ENCODE measurements around the gene FAM227B.
A peak's percentile ranks its signal among the peaks of the same experiment; 100 is the strongest.
"Not testable (repeated sequence)": the region's sequence is repeated elsewhere in the genome, so short reads cannot be mapped to it uniquely, and the experiment has no call there.

The FAM227B gene

GRCh38 chr15:49495993-49496753 is 124.4 kb downstream of the FAM227B start:
- peak in 1 of 2 experiments; percentile 22 for DNase-seq (ENCODE audit: low read depth in 2 of 2)

GRCh38 chr15:49494842-49495241 is 125.8 kb downstream of the FAM227B start:
- peak; percentile 48 to 53 for DNase-seq (ENCODE audit: low read depth in 2 of 2)

DNA sequence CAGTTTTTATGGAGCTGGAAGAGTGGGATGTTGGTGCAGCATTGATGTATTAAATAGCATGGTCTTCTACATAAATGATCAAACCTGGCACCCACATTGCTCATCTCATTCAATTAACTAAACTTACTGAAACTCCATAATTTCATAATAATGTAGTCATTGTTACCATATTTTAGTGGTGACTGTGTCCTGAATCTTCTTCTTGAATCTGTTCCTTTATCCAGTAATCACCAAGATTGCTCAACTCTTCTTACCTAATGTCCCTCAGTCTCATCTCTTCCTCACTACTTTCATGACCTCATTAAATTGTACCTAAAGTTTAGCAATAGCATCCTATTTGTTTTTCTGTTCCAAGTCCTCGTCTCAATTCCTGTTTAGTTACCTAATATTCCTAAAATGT is 127.8 kb downstream of the FAM227B start:
- peak in 1 of 2 experiments; percentile 62 for DNase-seq (ENCODE audit: low read depth in 2 of 2)

GRCh38 chr15:49492151-49492550 is 128.5 kb downstream of the FAM227B start:
- no peak for DNase-seq (ENCODE audit: low read depth in 2 of 2)

- no peak for DNase-seq (ENCODE audit: low read depth in 2 of 2)
These were observed 129.7 kb downstream of the FAM227B start for GRCh38 chr15:49490966-49491365.

- not testable (repeated sequence) for DNase-seq (ENCODE audit: low read depth in 2 of 2)
These were observed 135.2 kb downstream of the FAM227B start for GRCh38 chr15:49485401-49485800.

- DNase-seq (ENCODE audit: low read depth in 2 of 2): not testable (repeated sequence)
These were observed 141.6 kb downstream of the FAM227B start for GRCh38 chr15:49478982-49479381.

GRCh38 chr15:49478021-49478420 is 142.6 kb downstream of the FAM227B start:
- DNase-seq (ENCODE audit: low read depth in 2 of 2): not testable (repeated sequence)

- DNase-seq (ENCODE audit: low read depth in 2 of 2): no peak
These were observed 147.6 kb downstream of the FAM227B start for GRCh38 chr15:49473031-49473430.

GRCh38 chr15:49472338-49472737 is 148.3 kb downstream of the FAM227B start:
- DNase-seq (ENCODE audit: low read depth in 2 of 2): no peak

DNA sequence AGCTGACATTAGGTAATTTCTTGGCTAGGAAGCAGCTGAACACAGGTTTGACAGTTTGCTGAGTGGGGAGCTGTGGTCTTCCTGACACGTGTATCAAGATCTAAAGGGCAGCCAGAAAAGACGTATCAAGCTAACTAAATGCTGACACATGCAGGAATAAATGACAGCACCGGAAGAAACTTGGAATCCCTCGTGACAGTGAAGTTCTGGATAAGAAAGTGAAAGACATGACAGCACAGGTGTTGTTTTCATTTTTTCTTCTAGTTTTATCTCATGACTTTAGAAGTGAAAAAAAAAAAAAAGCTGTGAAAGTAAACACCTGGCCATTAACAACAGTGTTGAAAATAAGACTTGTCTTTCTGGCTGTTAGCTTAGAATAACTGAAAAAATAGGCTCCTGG is 148.9 kb downstream of the FAM227B start:
- no peak for DNase-seq (ENCODE audit: low read depth in 2 of 2)

- not testable (repeated sequence) for DNase-seq (ENCODE audit: low read depth in 2 of 2)
These were observed 149.4 kb downstream of the FAM227B start for GRCh38 chr15:49471248-49471647.

GRCh38 chr15:49468481-49468839 is 152.2 kb downstream of the FAM227B start:
- no peak for DNase-seq (ENCODE audit: low read depth in 2 of 2)

- no peak for DNase-seq (ENCODE audit: low read depth in 2 of 2)
These were observed 152.7 kb downstream of the FAM227B start for GRCh38 chr15:49467746-49468480.

- DNase-seq (ENCODE audit: low read depth in 2 of 2): no peak
These were observed 154.5 kb downstream of the FAM227B start for GRCh38 chr15:49466119-49466518.

DNA sequence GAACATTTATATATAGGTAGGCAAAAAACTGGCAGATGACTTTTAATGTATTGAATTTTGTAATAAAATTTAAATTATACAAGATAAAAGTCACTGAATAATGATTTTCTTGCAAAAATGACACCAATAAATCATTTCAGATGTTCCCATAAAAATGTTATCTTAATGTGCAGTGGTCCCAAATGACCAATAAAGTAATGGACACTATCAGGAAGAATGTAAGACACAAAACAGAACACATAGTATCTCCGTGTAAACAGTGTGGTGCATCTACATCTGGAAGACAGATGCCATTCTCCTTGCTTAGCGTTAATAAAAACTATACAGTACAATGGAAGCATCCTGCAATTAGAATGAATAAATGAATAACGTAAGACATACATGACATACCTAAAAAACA is 156.1 kb downstream of the FAM227B start:
- DNase-seq (ENCODE audit: low read depth in 2 of 2): peak; percentile 54 to 60

- no peak for DNase-seq (ENCODE audit: low read depth in 2 of 2)
These were observed 158.3 kb downstream of the FAM227B start for GRCh38 chr15:49462232-49462844.

- DNase-seq (ENCODE audit: low read depth in 2 of 2): no peak
These were observed 160.1 kb downstream of the FAM227B start for GRCh38 chr15:49460411-49460941.

DNA sequence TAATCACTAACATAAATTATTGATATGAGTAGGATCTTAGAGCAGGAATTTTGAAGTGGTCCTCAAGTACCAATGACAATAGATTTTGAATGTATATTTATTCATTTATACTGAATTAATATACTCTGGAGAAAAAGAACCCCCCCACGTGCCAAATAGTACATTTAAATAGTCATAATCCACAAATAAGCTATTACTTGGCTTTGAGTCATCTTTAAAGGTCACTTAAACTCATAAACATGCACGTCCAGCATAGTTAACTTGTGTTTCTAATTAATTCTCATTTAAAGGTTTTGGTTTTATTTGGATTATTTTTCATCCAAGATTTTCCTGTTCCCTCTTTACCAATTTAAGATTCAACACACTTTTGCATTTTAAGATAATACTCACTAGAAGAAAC is 162.5 kb downstream of the FAM227B start:
- DNase-seq (ENCODE audit: low read depth in 2 of 2): no peak

GRCh38 chr15:49456166-49456565 is 164.5 kb downstream of the FAM227B start:
- no peak for DNase-seq (ENCODE audit: low read depth in 2 of 2)

- no peak for DNase-seq (ENCODE audit: low read depth in 2 of 2)
These were observed 168.0 kb downstream of the FAM227B start for GRCh38 chr15:49452595-49452994.

- DNase-seq (ENCODE audit: low read depth in 2 of 2): no peak
These were observed 178.8 kb downstream of the FAM227B start for GRCh38 chr15:49441816-49442215.
